Activated CD8-positive, alpha-beta T cell treated with anti-CD3 and anti-CD28 coated beads for 36 hours (primary cell): ENCODE measurements around the gene AIFM2. TPM values are rescaled to one million over a fixed set of nuclear protein-coding genes. Genes with fewer than 3 reads are reported as not detected.
A peak's percentile ranks its signal among the peaks of the same experiment; 100 is the strongest.
"Not testable (repeated sequence)": the region's sequence is repeated elsewhere in the genome, so short reads cannot be mapped to it uniquely, and the experiment has no call there.

Experiments used
- ATAC-seq: fragments of 200-7000 bp; cut with Tn5 transposase; one replicate; pipeline ENCODE4 v1.10.0; 2021; ENCODE audit warnings: mild to moderate bottlenecking, moderate library complexity
- CTCF ChIA-PET: fragments of 350-600 bp; sonication (Branson Sonifier 250); formaldehyde crosslinking; loops from one replicate; lab custom pipeline; 2021; ENCODE audit warnings: antibody characterized with exemption; lab: Charles Lee
- POLR2A ChIA-PET: fragments of 350-600 bp; sonication (Branson Sonifier 250); formaldehyde crosslinking; loops from one replicate; lab custom pipeline; 2021; ENCODE audit warnings: antibody characterized with exemption; lab: Charles Lee
- DNase-seq: peaks from one replicate; pipeline ENCODE4 v3.0.0-alpha.2; 2020
- H3K27ac Mint-ChIP-seq: one replicate; pipeline ENCODE4 v1.8.0; 2021; ENCODE audit warnings: mild to moderate bottlenecking, mixed read lengths
- H3K27me3 Mint-ChIP-seq: one replicate; pipeline ENCODE4 v1.8.0; 2021; ENCODE audit warnings: mixed read lengths
- H3K36me3 Mint-ChIP-seq: one replicate; pipeline ENCODE4 v1.8.0; 2021; ENCODE audit warnings: low read depth, mixed read lengths
- H3K4me1 Mint-ChIP-seq: one replicate; pipeline ENCODE4 v1.8.0; 2021; ENCODE audit warnings: low read depth, mixed read lengths
- H3K4me3 Mint-ChIP-seq: one replicate; pipeline ENCODE4 v1.8.0; 2021; ENCODE audit warnings: mild to moderate bottlenecking, moderate library complexity, mixed read lengths
- H3K9me3 Mint-ChIP-seq: one replicate; pipeline ENCODE4 v1.8.0; 2021; ENCODE audit warnings: mixed read lengths
- CTCF ChIP-seq: fragments of 200-600 bp; IDR thresholded peaks from one replicate; pipeline ENCODE4 v1.8.0; 2022; ENCODE audit warnings: antibody characterized with exemption, mild to moderate bottlenecking
- intact Hi-C: fragments of 100-400 bp; cut with micrococcal nuclease; formaldehyde crosslinking; loops from one replicate; pipeline ENCODE4 v1.10.0; 2022
- total RNA-seq, 2 experiments: library from RNA; stranded (reverse); gene quantifications; one replicate each; pipeline ENCODE4 v1.2.3, GENCODE V29; 2021

Gene AIFM2
- total RNA-seq, 2 experiments from 2014 or later = 6.3 to 8.2 TPM

GRCh38 chr10:70125918-70126552, 6.6 kb downstream of the AIFM2 start:
- H3K27ac Mint-ChIP-seq = no peak overlapping the region
- ChIA-PET CTCF (interaction anchor here (0.9 to 3.9 kb wide), 4 partner anchors 10 to 239 kb away, joined by 4 to 43 read pairs (median 4); partner anchors contain the start of gene TYSND1), POLR2A (interaction anchor here (1.3 to 1.7 kb wide), 2 partner anchors 10 to 20 kb away, joined by 3 to 5 read pairs; no protein-coding TSS in a partner anchor)
- intact Hi-C loops = no loop called here
- H3K27me3 Mint-ChIP-seq = no peaks in the 10 kb centered on the region
- no peak for DNase-seq
- H3K36me3 Mint-ChIP-seq = peaks cover 4% of the 10 kb centered on the region
- H3K4me1 Mint-ChIP-seq = peaks cover 5% of the 10 kb centered on the region
- no peaks in the 10 kb centered on the region for H3K9me3 Mint-ChIP-seq
- peak; percentile 37 for ATAC-seq
- no peak for TF ChIP-seq CTCF
- no peak overlapping the region for H3K4me3 Mint-ChIP-seq

GRCh38 chr10:70124918-70125317, 7.7 kb downstream of the AIFM2 start:
- ChIA-PET POLR2A (no interaction called here), CTCF (interaction anchor here (3.9 kb wide), 1 partner anchor 9 kb away, joined by 43 read pairs; no protein-coding TSS in a partner anchor)
- no peaks in the 10 kb centered on the region for H3K36me3 Mint-ChIP-seq
- no peaks in the 10 kb centered on the region for H3K9me3 Mint-ChIP-seq
- no peaks in the 10 kb centered on the region for H3K27me3 Mint-ChIP-seq
- intact Hi-C loops = no loop called here
- no peak for TF ChIP-seq CTCF
- no peak overlapping the region for H3K4me3 Mint-ChIP-seq
- DNase-seq (no peak), ATAC-seq (no peak)
- H3K4me1 Mint-ChIP-seq = no peaks in the 10 kb centered on the region
- H3K27ac Mint-ChIP-seq = no peak overlapping the region

- ChIA-PET CTCF (interaction anchor here (3.9 kb wide), 1 partner anchor 8 kb away, joined by 43 read pairs; no protein-coding TSS in a partner anchor), POLR2A (no interaction called here)
- Mint-ChIP-seq H3K27ac (no peak overlapping the region), H3K36me3 (no peaks in the 10 kb centered on the region), H3K9me3 (no peaks in the 10 kb centered on the region), H3K4me3 (no peak overlapping the region), H3K27me3 (no peaks in the 10 kb centered on the region), H3K4me1 (no peaks in the 10 kb centered on the region)
- DNase-seq (no peak), ATAC-seq (no peak)
- intact Hi-C loops = no loop called here
- TF ChIP-seq CTCF = no peak
These were observed 8.2 kb downstream of the AIFM2 start for GRCh38 chr10:70124415-70124814.

- Mint-ChIP-seq H3K4me1 (no peaks in the 10 kb centered on the region), H3K27ac (no peak overlapping the region), H3K4me3 (no peak overlapping the region), H3K36me3 (no peaks in the 10 kb centered on the region), H3K9me3 (no peaks in the 10 kb centered on the region), H3K27me3 (no peaks in the 10 kb centered on the region)
- no peak for ATAC-seq
- DNase-seq = no peak
- ChIA-PET POLR2A (interaction anchor here (0.8 kb wide), 1 partner anchor 13 kb away, joined by 3 read pairs; no protein-coding TSS in a partner anchor), CTCF (interaction anchor here (1.1 to 3.9 kb wide), 2 partner anchors 8 to 23 kb away, joined by 3 to 43 read pairs; partner anchors contain the start of gene TYSND1)
- TF ChIP-seq CTCF = no peak
- intact Hi-C loops = no loop called here
These were observed 8.8 kb downstream of the AIFM2 start for GRCh38 chr10:70123817-70124216.

GRCh38 chr10:70123166-70123565, 9.5 kb downstream of the AIFM2 start:
- H3K4me3 Mint-ChIP-seq, H3K36me3 Mint-ChIP-seq, H3K27me3 Mint-ChIP-seq, H3K27ac Mint-ChIP-seq, intact Hi-C loops, H3K9me3 Mint-ChIP-seq, H3K4me1 Mint-ChIP-seq, DNase-seq, ATAC-seq: not testable (repeated sequence)
- CTCF ChIA-PET = interaction anchor here (1.1 kb wide), 2 partner anchors 19 to 24 kb away, joined by 3 read pairs; partner anchors contain the start of gene TYSND1
- POLR2A ChIA-PET = interaction anchor here (0.8 kb wide), 1 partner anchor 13 kb away, joined by 3 read pairs; no protein-coding TSS in a partner anchor
